GM19438 (cell line): ENCODE data around the gene RNF40.
A peak's percentile ranks its signal among the peaks of the same experiment; 100 is the strongest.
"Not testable (repeated sequence)": the region's sequence is repeated elsewhere in the genome, so short reads cannot be mapped to it uniquely, and the experiment has no call there.

Source experiments
- ATAC-seq: cut with Tn5 transposase; IDR thresholded peaks from one replicate; pipeline ENCODE4 v1.9.1; 2021; ENCODE audit warnings: low read depth; ENCODE audit not compliant: unreplicated experiment

The RNF40 gene

GRCh38 chr16:30809675-30810074 lies 47.6 kb downstream of the RNF40 start:
- ATAC-seq = not testable (repeated sequence)

- ATAC-seq = peak; percentile 14
Observed at GRCh38 chr16:30813821-30814189, 51.7 kb downstream of the RNF40 start.

- ATAC-seq = no peak
Observed at GRCh38 chr16:30816769-30817168, 54.6 kb downstream of the RNF40 start.

- no peak for ATAC-seq
Observed at GRCh38 chr16:30820952-30821421, 58.9 kb downstream of the RNF40 start.

GRCh38 chr16:30821441-30821840 lies 59.3 kb downstream of the RNF40 start:
- not testable (repeated sequence) for ATAC-seq

GRCh38 chr16:30821891-30822290 lies 59.8 kb downstream of the RNF40 start:
- ATAC-seq = no peak
